ENCODE data around the gene ST6GAL2. TPM values are rescaled to one million over a fixed set of nuclear protein-coding genes. Genes with fewer than 3 reads are reported as not detected.

Gene ST6GAL2
- total and polyA plus RNA-seq, 9 of the 15 experiments (the other 6 are each of a cell fraction or from before 2014, with no cell fraction given): not detected

- DNase-seq (ENCODE audit: extremely low read depth in 1 of 4, low spot score in 3 of 4) (no peak), FAIRE-seq (no peak), ATAC-seq (no peak)
- H3K27ac ChIP-seq (ENCODE audit: extremely low read depth, low read depth, low read length): no peak overlapping the region
- no peak overlapping the region for H3K4me2 ChIP-seq (ENCODE audit: insufficient read depth, low read length)
- H4K20me1 ChIP-seq (replicated peaks; ENCODE audit: control insufficient read depth, insufficient read depth, low read length): no peaks in the 10 kb centered on the region
- no TSS peak for BruUV-seq (replicated peaks)
- H3K4me3 ChIP-seq: no peak overlapping the region
- no peaks in the 10 kb centered on the region for H3K4me1 ChIP-seq (replicated peaks in 1 of 2; ENCODE audit: control insufficient read depth in 2 of 2, insufficient read depth in 2 of 2, low read length in 2 of 2)
- no peak overlapping the region for H3K9ac ChIP-seq (ENCODE audit: insufficient read depth in 1 of 2, low read depth in 2 of 2, low read length in 2 of 2)
- no peak overlapping the region for H2AFZ ChIP-seq (ENCODE audit: low read depth, low read length)
- in situ Hi-C loops (cut with MboI): no loop called here
- ChIA-PET CTCF (ENCODE audit: low intra/inter-chr PET ratio) (no interaction called here), POLR2A (no interaction called here)
- whole genome bisulfite sequencing (ENCODE audit: insufficient coverage, low coverage, missing lambda C conversion rate): 0% methylated on average over 3 of the region's 3 CpGs
- H3K9me3 ChIP-seq (replicated peaks; ENCODE audit: control insufficient read depth, insufficient read depth, low read depth, low read length): no peaks in the 10 kb centered on the region
- H3K36me3 ChIP-seq (ENCODE audit: control insufficient read depth, insufficient read depth, low read length): no peaks in the 10 kb centered on the region
- no peaks in the 10 kb centered on the region for H3K27me3 ChIP-seq (ENCODE audit: control insufficient read depth in 2 of 2, insufficient read depth in 2 of 2, low read length in 2 of 2)
- H3K9me1 ChIP-seq (ENCODE audit: control insufficient read depth, insufficient read depth, low read length): no peaks in the 10 kb centered on the region
- no peaks in the 10 kb centered on the region for H3K79me2 ChIP-seq (ENCODE audit: control insufficient read depth, insufficient read depth, low read length)
- intact Hi-C loops (cut with micrococcal nuclease): no loop called here
- TF ChIP-seq SETDB1 (IDR thresholded peaks at IDR 0.05; ENCODE audit: low read length) (no peak), KAT2B (IDR thresholded peaks at IDR 0.05; ENCODE audit: low read depth, low read length) (no peak), GTF2E2 (tag; IDR thresholded peaks at IDR 0.05) (no peak), NR2F6 (CRISPR knock-in tag; IDR thresholded peaks at IDR 0.05) (no peak), ZBTB40 (IDR thresholded peaks at IDR 0.05) (no peak), ZBTB40 (CRISPR knock-in tag; IDR thresholded peaks at IDR 0.05) (no peak), ELF4 (CRISPR knock-in tag; IDR thresholded peaks at IDR 0.05) (no peak), BRF2 (IDR thresholded peaks at IDR 0.05; ENCODE audit: borderline replicate concordance, insufficient read depth, insufficient read length) (no peak), NFE2L1 (tag; IDR thresholded peaks at IDR 0.05; ENCODE audit: borderline replicate concordance, low read depth) (no peak)
Observed at GRCh38 chr2:106866641-106867040, 19.3 kb downstream of the ST6GAL2 start.
